NCI-H1436 treated with DMSO at 0.1 percent for 48 hours (cell line): ENCODE data around the gene COQ10A.
"Not testable (repeated sequence)": the region's sequence is repeated elsewhere in the genome, so short reads cannot be mapped to it uniquely, and the experiment has no call there.

Source experiments
- DNase-seq: peaks from one replicate; lab custom pipeline; 2025; lab: John Stamatoyannopoulos, UW

COQ10A gene

GRCh38 chr12:56243731-56244181 lies 23.0 kb upstream of the COQ10A start:
- DNase-seq: no peak

- DNase-seq: no peak
These were observed 22.2 kb upstream of the COQ10A start for GRCh38 chr12:56244494-56244893.

GRCh38 chr12:56247923-56248322 lies 18.8 kb upstream of the COQ10A start:
- no peak for DNase-seq

- no peak for DNase-seq
These were observed 18.0 kb upstream of the COQ10A start for GRCh38 chr12:56248711-56249110.

- DNase-seq: no peak
These were observed 14.1 kb upstream of the COQ10A start for GRCh38 chr12:56252649-56253048.

GRCh38 chr12:56253091-56253490 lies 13.7 kb upstream of the COQ10A start:
- no peak for DNase-seq

GRCh38 chr12:56255671-56256070 lies 11.1 kb upstream of the COQ10A start:
- no peak for DNase-seq

GRCh38 chr12:56256326-56256960 lies 10.3 kb upstream of the COQ10A start:
- DNase-seq: no peak

GRCh38 chr12:56257071-56257470 lies 9.7 kb upstream of the COQ10A start:
- no peak for DNase-seq

- DNase-seq: no peak
These were observed 9.2 kb upstream of the COQ10A start for GRCh38 chr12:56257491-56258067.

- DNase-seq: peak; percentile 8
These were observed 8.5 kb upstream of the COQ10A start, which contains the start of gene ANKRD52 for GRCh38 chr12:56258068-56258819. Gene ANKRD52 (minus strand): TSS chr12:56258384. CDS start chr12:56258269, 115 bp downstream.

- DNase-seq: no peak
These were observed 7.9 kb upstream of the COQ10A start for GRCh38 chr12:56258820-56259183.

- no peak for DNase-seq
These were observed 6.4 kb upstream of the COQ10A start for GRCh38 chr12:56260380-56260779.

- no peak for DNase-seq
These were observed 5.8 kb upstream of the COQ10A start for GRCh38 chr12:56260921-56261320.

- DNase-seq: no peak
These were observed 5.1 kb upstream of the COQ10A start for GRCh38 chr12:56261503-56262232.

- DNase-seq: not testable (repeated sequence)
These were observed 3.8 kb upstream of the COQ10A start for GRCh38 chr12:56262955-56263354.

- DNase-seq: not testable (repeated sequence)
These were observed 562 bp upstream of the COQ10A start for GRCh38 chr12:56266068-56266692.

- no peak for DNase-seq
These were observed 815 bp downstream of the COQ10A start for GRCh38 chr12:56267443-56268071.

- DNase-seq: no peak
These were observed 4.3 kb downstream of the COQ10A start for GRCh38 chr12:56271031-56271430.

- DNase-seq: not testable (repeated sequence)
These were observed 5.7 kb downstream of the COQ10A start for GRCh38 chr12:56272468-56272867.

GRCh38 chr12:56274299-56274698 lies 7.6 kb downstream of the COQ10A start:
- DNase-seq: no peak

GRCh38 chr12:56278905-56279304 lies 12.2 kb downstream of the COQ10A start:
- no peak for DNase-seq
